ENCODE measurements around the gene PROZ. TPM values are rescaled to one million over a fixed set of nuclear protein-coding genes. Genes with fewer than 3 reads are reported as not detected.

The PROZ gene
- total RNA-seq, 1 donor from 2014 or later: not detected

DNA sequence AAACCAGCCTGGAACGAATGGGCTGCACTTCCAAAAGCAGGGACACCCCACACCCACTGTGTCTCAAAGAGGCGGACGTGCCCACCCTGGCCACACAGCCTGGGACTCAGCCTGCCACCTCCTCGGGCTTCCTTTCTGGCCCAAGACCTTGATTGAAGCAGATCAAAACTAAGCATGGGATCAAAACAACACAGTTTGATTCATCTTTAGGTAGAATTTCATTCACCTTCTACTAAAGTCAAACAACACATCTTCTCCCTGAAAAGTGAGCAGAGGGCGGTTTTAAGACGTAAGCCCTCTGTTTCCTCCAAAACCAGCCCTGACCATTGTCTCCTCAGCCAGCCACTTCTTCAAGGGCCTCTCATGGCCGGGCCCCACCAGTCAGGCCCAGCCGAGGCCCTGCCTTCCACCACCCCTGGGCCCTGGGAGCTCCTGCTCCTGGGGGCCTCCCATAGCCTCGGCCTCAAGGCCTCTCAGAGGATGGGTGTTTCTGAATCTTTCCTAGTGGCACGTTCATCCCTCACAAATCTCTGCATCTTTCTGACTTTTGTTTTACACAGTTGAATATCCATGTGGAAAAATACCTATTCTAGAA, 42.1 kb upstream of the PROZ start:
- Mint-ChIP-seq H3K4me3 (ENCODE audit: unreplicated experiment) (no peak overlapping the region), H3K9me3 (ENCODE audit: unreplicated experiment) (peaks cover 3% of the 10 kb centered on the region), H3K4me1 (ENCODE audit: low read depth, unreplicated experiment) (no peaks in the 10 kb centered on the region), H3K27ac (ENCODE audit: unreplicated experiment) (peak overlapping the region; percentile 17), H3K36me3 (ENCODE audit: unreplicated experiment) (peaks cover 3% of the 10 kb centered on the region), H3K27me3 (ENCODE audit: unreplicated experiment) (peaks cover 13% of the 10 kb centered on the region)
- no peak for DNase-seq
- TF ChIP-seq, protein P1, sequence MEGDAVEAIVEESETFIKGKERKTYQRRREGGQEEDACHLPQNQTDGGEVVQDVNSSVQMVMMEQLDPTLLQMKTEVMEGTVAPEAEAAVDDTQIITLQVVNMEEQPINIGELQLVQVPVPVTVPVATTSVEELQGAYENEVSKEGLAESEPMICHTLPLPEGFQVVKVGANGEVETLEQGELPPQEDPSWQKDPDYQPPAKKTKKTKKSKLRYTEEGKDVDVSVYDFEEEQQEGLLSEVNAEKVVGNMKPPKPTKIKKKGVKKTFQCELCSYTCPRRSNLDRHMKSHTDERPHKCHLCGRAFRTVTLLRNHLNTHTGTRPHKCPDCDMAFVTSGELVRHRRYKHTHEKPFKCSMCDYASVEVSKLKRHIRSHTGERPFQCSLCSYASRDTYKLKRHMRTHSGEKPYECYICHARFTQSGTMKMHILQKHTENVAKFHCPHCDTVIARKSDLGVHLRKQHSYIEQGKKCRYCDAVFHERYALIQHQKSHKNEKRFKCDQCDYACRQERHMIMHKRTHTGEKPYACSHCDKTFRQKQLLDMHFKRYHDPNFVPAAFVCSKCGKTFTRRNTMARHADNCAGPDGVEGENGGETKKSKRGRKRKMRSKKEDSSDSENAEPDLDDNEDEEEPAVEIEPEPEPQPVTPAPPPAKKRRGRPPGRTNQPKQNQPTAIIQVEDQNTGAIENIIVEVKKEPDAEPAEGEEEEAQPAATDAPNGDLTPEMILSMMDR (IDR thresholded peaks at IDR 0.05; ENCODE audit: partially characterized antibody, unreplicated experiment): no peak

DNA sequence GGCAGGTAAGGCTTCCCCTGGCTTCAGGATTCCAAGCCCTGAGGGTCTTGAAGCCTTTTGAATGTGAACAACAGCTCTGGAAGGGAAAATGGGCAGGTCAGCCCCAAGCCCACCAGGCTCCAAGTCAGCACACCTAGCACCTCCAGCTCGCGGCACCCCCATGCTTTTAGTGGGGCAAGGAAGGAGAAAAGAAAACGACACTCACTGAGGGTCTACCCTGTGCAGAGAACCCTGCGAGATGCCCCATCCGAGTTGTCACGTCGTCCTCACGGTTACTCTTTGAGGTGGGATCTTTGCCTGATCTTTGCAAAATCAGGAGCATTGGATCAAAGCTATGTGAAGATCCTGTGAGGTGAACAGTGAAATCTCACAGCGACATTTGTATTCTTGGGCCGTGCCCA, 41.6 kb upstream of the PROZ start:
- TF ChIP-seq, protein P1 (IDR thresholded peaks at IDR 0.05; ENCODE audit: partially characterized antibody, unreplicated experiment): no peak
- no peak for DNase-seq
- no peak overlapping the region for H3K27ac Mint-ChIP-seq (ENCODE audit: unreplicated experiment)
- peaks cover 3% of the 10 kb centered on the region for H3K4me1 Mint-ChIP-seq (ENCODE audit: low read depth, unreplicated experiment)
- H3K4me3 Mint-ChIP-seq (ENCODE audit: unreplicated experiment): no peak overlapping the region
- peaks cover 13% of the 10 kb centered on the region for H3K27me3 Mint-ChIP-seq (ENCODE audit: unreplicated experiment)
- H3K9me3 Mint-ChIP-seq (ENCODE audit: unreplicated experiment): peaks cover 3% of the 10 kb centered on the region
- peaks cover 3% of the 10 kb centered on the region for H3K36me3 Mint-ChIP-seq (ENCODE audit: unreplicated experiment)

DNA sequence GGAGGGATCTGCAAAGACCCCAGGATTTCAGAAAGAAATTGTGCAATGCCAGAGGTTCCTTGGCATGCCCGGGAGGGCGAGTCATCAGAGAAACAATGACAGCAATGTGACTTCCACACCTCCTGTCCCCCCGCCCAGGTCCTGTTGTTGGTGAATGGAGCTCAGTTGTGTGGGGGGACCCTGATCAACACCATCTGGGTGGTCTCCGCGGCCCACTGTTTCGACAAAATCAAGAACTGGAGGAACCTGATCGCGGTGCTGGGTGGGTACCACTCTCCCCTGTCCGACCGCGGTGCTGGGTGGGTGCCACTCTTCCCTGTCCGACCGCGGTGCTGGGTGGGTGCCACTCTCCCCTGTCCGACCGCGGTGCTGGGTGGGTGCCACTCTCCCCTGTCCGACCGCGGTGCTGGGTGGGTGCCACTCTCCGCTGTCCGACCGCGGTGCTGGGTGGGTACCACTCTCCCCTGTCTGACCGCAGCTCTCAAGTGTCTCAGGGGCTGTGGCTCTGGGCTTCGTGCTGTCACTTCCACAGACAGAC, 41.0 kb upstream of the PROZ start:
- peaks cover 3% of the 10 kb centered on the region for H3K36me3 Mint-ChIP-seq (ENCODE audit: unreplicated experiment)
- TF ChIP-seq, protein P1 (IDR thresholded peaks at IDR 0.05; ENCODE audit: partially characterized antibody, unreplicated experiment): no peak
- H3K4me3 Mint-ChIP-seq (ENCODE audit: unreplicated experiment): no peak overlapping the region
- peaks cover 15% of the 10 kb centered on the region for H3K27me3 Mint-ChIP-seq (ENCODE audit: unreplicated experiment)
- peak; percentile 6 for DNase-seq
- peaks cover 5% of the 10 kb centered on the region for H3K9me3 Mint-ChIP-seq (ENCODE audit: unreplicated experiment)
- H3K4me1 Mint-ChIP-seq (ENCODE audit: low read depth, unreplicated experiment): peaks cover 5% of the 10 kb centered on the region
- H3K27ac Mint-ChIP-seq (ENCODE audit: unreplicated experiment): no peak overlapping the region

DNA sequence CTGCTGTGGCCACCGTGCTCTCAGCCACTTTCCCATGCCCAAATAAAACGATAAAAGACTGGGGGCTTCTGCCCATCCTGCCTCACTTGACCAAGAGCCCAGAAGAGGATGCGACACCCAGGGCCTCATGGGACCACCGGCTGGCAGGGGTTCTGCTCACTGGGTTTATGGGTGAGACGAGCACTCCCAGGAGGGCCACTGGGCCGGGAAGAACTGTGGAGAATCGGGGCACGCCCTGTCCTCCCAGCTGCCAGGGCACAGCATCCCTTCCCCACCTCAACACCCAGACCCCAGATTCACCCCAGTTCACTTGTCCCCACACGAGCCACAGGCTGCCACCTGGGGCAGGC, 40.6 kb upstream of the PROZ start:
- TF ChIP-seq, protein P1 (IDR thresholded peaks at IDR 0.05; ENCODE audit: partially characterized antibody, unreplicated experiment): no peak
- H3K27ac Mint-ChIP-seq (ENCODE audit: unreplicated experiment): no peak overlapping the region
- no peak overlapping the region for H3K4me3 Mint-ChIP-seq (ENCODE audit: unreplicated experiment)
- peaks cover 6% of the 10 kb centered on the region for H3K9me3 Mint-ChIP-seq (ENCODE audit: unreplicated experiment)
- peaks cover 6% of the 10 kb centered on the region for H3K4me1 Mint-ChIP-seq (ENCODE audit: low read depth, unreplicated experiment)
- peaks cover 3% of the 10 kb centered on the region for H3K36me3 Mint-ChIP-seq (ENCODE audit: unreplicated experiment)
- H3K27me3 Mint-ChIP-seq (ENCODE audit: unreplicated experiment): peaks cover 16% of the 10 kb centered on the region
- DNase-seq: peak; percentile 8

DNA sequence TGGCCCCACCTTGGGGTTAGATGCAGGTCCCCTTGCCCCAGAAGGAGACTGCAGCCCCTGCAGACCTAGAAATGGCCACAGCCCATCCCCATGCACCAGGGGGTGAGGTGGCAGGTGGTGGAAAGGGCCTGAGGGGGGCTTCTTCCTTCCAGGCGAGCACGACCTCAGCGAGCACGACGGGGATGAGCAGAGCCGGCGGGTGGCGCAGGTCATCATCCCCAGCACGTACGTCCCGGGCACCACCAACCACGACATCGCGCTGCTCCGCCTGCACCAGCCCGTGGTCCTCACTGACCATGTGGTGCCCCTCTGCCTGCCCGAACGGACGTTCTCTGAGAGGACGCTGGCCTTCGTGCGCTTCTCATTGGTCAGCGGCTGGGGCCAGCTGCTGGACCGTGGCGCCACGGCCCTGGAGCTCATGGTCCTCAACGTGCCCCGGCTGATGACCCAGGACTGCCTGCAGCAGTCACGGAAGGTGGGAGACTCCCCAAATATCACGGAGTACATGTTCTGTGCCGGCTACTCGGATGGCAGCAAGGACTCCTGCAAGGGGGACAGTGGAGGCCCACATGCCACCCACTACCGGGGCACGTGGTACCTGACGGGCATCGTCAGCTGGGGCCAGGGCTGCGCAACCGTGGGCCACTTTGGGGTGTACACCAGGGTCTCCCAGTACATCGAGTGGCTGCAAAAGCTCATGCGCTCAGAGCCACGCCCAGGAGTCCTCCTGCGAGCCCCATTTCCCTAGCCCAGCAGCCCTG, 40.0 kb upstream of the PROZ start:
- H3K36me3 Mint-ChIP-seq (ENCODE audit: unreplicated experiment): peaks cover 3% of the 10 kb centered on the region
- H3K4me1 Mint-ChIP-seq (ENCODE audit: low read depth, unreplicated experiment): peaks cover 6% of the 10 kb centered on the region
- peaks cover 6% of the 10 kb centered on the region for H3K9me3 Mint-ChIP-seq (ENCODE audit: unreplicated experiment)
- H3K4me3 Mint-ChIP-seq (ENCODE audit: unreplicated experiment): no peak overlapping the region
- H3K27ac Mint-ChIP-seq (ENCODE audit: unreplicated experiment): no peak overlapping the region
- TF ChIP-seq, protein P1 (IDR thresholded peaks at IDR 0.05; ENCODE audit: partially characterized antibody, unreplicated experiment): no peak
- H3K27me3 Mint-ChIP-seq (ENCODE audit: unreplicated experiment): peaks cover 19% of the 10 kb centered on the region
- DNase-seq: peak; percentile 10
